GM18867 (cell line): ENCODE measurements around the gene RNFT2.

ENCODE experiments used
- ATAC-seq: cut with Tn5 transposase; IDR thresholded peaks from one replicate; pipeline ENCODE4 v1.9.1; 2021; ENCODE audit warnings: mild to moderate bottlenecking, moderate library complexity; ENCODE audit not compliant: unreplicated experiment

Gene RNFT2

DNA sequence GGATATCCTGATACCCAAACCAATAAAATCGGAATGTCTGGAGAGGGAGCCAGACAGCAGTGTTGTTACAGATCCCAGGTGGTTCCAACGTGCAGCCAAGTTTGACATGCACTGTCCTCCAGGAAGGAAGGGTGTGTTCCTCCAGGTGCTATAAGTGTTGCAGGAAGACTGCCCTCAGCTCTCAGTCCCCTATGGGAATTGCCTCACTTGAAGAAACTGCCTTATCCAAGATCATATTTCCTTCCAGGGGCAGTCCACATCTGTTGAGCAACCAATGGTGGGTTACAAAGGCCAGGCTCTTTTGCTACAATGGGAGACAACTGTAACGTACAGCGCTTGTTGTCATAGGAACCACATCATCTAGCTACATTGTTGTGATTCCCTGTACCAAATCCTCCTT lies 159.4 kb downstream of the RNFT2 start:
- no peak for ATAC-seq

DNA sequence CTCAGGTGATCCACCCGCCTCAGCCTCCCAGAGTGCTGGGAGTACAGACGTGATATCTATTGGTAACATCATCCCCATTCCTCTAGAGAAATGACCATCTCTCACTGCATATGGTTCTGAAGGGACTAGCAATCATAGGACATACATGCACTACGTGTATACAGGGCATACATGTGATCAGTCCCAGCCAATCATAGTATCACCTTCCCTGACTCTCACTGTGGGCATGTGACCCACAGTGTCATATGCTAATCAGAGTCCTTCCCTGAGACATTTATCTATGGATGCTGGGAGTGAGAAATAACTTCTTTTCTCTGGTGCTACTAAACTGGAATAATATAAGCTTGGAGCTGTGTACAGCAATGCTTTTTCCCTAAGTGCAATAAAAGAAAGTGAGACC lies 160.6 kb downstream of the RNFT2 start:
- no peak for ATAC-seq

DNA sequence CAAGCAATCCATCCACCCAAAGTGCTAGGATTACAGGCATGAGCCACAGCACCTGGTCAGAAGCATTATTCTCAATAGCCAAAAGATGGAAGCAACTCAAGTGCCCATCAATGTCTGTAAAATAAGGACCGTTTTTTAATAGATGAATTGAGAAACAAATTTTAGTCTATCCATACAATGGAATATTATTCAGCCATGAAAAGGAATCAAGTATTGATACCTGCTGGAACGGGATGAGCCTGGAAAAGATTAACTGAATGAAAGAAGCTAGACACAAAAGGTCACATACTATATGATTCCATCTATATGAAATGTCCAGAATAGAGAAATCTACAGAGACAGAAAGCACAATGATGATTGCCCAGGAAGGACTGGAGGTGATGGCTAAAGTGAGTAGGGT lies 163.5 kb downstream of the RNFT2 start:
- ATAC-seq: no peak
